Stimulated activated CD8-positive, alpha-beta memory T cell treated with anti-CD3 and anti-CD28 coated beads, Interleukin-15, amount 100 ng/mL, for 4 hours (primary cell): ENCODE data around the gene ZNF423.

Experiments used
- DNase-seq, 2 donors: peaks; one replicate each; pipeline ENCODE4 v3.0.0-alpha.2; 2020; ENCODE audit warnings: low read depth in 2 of 2

Gene ZNF423

GRCh38 chr16:49785970-49786369, 69.9 kb downstream of the ZNF423 start:
- DNase-seq: no peak

GRCh38 chr16:49782405-49782804, 73.5 kb downstream of the ZNF423 start:
- DNase-seq: no peak

DNA sequence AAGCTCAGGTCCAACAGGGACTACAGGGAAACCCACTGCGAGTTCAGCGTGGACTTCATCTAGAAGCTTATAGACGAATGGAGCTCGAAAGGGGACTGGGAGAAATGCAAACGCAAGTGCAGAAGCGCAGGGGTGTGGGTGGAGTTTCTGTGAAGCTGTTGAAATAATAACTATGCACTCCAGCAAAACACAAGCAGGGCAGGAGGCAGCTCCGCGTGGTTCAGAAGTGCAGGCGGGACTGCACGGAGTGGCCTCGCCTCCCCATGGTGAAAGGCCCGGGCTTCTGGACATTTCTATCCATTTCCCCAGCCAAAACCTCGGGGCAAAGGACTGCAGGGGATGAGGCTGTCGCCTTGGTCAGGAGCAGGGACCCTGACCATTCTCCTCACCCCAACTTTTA, 74.5 kb downstream of the ZNF423 start:
- no peak for DNase-seq

DNA sequence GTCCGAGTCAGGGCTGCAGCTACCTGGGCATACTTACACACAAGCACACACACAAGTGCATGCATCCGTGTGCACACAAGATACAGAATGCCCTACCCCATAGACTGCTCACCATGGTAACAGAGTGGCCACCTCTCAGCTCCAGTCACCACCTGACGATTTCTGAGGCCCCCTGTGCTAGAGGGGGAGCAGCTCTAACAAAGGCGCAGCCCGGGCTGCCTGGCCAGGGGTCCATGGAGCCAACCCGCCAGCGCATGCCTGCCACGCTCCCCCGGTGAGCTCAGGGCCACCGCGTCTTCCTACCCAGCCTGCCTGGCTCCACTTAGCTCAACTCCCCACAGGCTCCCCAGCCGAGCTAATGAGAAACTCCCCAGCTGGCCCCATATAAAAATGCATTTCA, 75.5 kb downstream of the ZNF423 start:
- DNase-seq: no peak

GRCh38 chr16:49779979-49780378, 75.9 kb downstream of the ZNF423 start:
- DNase-seq: no peak

GRCh38 chr16:49778202-49778930, 77.5 kb downstream of the ZNF423 start:
- DNase-seq: no peak

DNA sequence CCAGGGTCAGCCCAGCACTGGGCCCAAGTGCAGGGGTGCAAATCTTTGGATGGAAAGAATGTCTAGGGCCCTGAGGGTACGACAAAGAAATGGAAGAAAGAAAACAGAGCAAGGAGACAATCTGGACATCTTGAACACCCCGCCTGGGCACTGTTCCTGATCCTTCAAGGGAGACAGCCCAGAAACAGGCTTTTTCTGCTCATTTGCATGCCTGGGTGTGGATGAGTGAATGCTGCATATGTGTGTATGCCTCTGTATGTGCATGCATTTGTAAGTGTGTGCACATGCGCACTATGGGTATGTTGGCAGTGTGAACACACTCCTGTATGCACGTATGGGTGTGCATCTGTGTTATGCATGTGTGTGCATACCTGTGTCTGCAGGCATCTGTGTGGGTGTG, 79.2 kb downstream of the ZNF423 start:
- DNase-seq: no peak

DNA sequence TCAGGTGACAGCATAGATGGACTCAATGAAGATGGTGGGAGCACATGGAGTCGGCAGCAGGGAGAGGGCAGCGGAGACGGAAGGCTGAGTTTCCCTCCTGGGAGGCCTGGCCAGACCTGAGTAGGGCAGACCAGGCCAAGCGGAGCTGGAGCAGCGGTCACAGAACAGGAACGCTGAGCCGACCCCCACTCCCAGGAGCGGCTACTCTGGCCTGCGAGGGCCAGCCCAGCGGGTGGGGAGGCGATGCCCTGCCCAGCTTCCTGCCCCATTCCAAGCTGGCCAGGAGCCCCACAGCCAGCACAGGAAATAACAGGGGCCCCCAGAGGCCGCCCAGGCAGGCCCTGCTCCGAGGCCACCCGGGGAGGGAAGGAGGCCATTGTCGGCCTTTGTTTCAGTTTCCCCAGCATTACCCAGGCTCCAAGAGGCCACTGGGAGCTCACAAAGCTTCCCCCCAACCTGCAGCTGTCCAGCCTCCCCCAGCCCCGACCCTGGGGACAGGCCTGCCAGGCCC, 79.8 kb downstream of the ZNF423 start:
- no peak for DNase-seq

DNA sequence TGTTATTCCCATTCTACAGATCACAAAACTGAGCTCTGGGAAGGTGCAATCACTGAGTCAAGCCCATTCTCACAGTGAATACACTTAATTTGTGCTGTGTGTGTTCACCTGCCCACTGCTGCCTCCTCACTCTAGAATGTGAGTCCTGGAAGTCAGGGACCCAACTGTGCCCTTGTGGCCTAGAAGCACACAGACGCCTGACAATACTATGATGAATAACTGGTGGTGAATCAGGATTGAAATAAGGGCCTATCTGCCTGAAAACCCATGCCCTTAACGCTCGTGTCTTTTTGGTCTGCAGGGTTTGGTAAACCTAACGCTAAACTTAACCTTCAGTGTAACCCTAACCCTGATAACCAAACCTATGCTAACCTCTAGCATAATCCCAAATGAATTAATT, 80.3 kb downstream of the ZNF423 start:
- DNase-seq: no peak

DNA sequence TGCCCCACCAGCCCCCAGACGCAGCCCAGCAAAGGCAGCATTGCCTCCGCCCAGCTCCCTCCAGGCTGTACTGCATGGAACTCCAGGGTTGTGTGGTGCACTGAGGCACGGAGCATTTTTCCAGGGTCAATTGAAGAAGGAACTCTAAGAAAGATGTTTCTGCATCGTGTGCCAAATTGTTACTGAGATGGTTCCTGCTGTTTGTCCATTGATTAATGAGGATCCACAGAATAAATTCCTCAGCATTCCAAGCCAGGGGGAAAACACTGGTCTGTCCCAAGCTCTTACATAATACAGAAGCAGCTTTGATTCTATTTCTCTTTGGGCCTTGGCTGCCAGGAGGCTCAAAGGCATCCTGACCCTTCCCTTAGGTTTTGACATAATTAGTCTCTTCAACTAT, 80.9 kb downstream of the ZNF423 start:
- DNase-seq: no peak

DNA sequence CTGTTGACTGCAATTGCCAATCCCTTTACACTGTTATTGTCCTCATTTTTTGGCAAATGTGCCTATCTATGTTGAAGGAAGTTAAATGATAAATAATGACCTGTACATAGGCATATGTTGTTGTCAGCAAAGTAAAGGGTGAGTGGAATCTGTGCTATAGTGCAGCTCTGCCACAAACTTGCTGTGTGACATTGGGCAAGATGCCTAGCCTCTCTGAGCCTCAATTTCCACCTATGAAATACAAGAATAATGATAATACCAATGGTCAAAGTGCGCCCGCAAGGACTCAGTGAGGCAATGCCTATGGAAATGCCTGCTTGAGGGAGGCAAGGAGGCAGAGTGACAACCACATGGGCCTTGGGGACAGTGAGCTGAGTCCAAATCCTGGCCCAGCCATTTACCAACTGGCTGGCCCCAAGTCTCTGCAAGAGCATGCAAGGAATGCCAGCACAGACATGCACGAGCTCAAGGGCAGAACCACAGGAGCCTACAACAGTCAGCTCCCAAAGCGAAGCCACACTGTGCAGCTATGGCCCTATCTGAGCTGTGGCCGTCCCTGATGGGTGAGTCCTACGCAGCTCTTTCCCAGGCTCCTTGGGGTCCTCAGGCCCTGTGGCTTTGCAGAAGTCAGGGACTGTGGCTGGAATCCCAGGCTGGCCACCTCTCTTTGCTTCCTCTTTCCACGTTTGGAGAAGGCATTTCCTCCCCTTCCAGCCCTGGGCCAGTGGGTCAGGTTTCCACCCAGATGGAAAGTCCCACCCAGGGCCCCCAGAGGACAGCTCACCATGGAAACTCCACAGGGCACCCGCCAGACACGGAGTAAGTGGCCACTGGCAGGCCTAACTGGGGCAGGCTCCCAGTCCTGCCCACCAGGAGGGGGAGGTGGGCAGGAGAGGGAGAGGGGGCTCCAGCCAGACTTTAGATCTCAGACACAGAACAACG, 82.1 kb downstream of the ZNF423 start:
- DNase-seq: no peak

- no peak for DNase-seq
These were observed 87.9 kb downstream of the ZNF423 start for GRCh38 chr16:49767998-49768397.

DNA sequence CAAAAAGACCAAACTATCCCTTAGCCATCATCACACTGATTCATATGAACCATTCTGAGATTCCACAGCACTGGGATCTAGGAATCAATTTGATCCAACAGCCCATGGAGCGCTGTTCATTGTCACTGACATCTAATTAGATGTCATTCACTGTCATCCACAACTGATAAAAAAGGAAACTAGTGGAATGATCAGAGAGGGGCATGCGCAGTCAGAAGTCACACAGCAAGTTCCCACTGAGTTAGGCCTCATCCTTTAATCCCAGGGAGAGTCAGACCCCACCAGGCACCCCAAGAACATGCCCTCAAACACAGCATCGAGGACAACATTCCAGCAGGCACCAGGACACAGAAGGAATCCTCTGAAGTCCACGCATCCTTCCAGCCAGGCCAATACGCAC, 88.5 kb downstream of the ZNF423 start:
- DNase-seq: no peak

- DNase-seq: no peak
These were observed 89.7 kb downstream of the ZNF423 start for GRCh38 chr16:49766225-49766624.

DNA sequence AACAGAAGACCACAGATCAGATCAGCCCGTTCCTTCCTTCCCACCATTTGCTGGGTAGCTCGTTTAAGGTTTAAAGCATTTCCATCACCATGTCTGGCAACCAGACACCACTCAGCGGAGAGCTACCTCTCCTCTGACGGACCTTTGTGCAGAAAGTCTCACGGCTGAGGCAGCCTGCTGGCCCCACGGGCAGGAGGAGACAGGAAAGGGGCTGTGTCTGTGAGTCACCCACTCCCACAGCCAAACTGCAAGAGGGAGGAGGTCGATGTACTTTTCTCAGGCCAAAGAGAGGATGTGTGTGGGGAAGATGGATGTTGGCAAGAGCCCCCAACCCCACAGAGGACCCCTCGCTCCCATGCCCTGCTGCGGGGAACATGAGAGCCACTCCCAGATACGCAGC, 92.1 kb downstream of the ZNF423 start:
- no peak for DNase-seq

DNA sequence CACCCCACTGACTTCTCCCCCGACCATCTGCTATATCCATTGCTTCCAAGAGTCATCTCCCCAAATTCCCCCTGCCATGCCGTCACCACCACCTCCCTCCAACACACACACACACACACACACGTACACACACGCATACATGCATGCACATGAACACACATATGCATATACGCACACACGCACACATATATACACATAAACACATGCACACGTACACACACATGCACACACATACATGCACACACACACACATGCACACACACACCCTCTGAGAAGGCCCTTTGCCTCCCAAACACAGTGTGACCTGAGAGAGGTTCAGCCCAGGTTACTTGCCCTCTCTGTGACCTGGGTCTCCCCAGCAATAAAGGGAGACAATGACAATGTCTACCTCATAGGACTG, 95.1 kb downstream of the ZNF423 start:
- DNase-seq: no peak

DNA sequence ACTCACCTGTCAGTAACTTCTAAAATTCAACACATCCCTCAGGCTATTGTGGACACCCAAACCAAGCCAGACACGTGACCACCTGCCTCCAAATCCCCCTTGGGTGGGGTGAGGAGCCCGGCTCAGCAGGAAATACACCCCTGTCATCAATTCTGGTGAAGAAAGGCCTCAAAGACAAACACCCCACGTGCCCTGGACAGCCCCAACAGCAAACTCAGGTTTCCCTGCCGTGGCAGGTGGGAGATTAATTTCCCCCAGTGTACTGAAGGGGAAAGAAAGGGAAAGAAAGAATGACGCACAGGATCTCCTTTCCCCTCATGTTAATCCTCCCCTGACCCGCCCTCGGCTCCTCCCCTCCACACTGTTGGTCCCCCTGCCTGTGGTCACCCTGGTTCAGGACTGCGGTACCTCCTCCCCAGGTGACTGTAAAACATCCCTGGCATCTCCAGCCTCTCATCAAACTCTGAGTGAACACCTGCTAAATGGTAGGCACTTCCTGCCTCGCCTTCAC, 98.3 kb downstream of the ZNF423 start:
- no peak for DNase-seq

DNA sequence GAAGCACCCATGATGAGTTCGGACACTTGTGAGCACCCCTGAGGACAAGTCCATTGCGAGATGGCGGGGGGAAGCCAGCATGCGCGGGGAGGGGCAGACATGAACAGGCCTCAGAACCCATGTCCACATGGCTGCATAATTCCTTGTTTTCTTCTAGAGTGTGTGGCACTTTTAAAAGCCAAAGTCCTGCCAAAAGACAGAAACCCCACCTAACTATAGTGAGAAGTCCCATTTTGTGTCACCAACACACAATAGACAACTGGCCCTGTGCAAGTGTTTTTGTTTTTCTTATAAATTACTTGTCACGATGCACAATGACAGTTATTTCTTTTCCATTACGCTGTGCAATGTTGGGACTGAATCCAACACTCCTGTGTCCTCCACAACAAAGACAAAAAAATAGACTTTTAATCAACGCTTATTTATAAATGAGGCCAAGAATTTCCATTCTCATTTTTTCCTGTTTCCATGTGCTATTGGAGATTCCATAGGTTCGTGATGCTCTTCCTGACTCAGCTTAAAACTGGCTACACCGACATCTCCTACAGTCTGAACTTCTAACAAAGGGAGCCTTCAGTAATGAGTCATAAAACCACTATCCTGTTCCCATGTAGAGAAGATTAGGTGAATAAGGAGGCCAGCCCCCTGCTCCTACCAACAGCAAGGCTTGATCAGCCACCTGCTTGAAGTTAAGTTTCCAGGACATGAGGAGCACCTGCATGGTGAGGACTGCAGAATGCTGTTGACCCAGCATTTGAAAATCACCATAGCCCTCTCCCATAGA, 98.9 kb downstream of the ZNF423 start:
- no peak for DNase-seq

GRCh38 chr16:49755716-49756505, 100.0 kb downstream of the ZNF423 start:
- DNase-seq: no peak

DNA sequence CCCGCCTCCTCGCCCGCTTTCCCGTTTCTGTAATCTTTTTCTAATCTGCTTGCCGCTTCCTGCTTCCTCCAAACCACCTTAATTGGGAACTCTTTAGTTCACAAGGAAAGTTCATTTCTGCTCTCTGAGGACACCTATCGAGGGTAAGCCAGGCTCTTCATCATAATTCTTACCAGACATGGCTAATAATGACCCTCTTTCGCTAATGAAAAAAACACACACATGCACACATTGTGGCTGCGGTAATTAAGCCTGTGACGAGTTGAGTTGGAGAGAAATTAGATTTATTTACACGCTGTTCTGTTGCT, 100.6 kb downstream of the ZNF423 start:
- DNase-seq: no peak
